Measurements from ENCODE around the gene LOXL1. TPM values are rescaled to one million over a fixed set of nuclear protein-coding genes. Genes with fewer than 3 reads are reported as not detected.
"Not testable (repeated sequence)": the region's sequence is repeated elsewhere in the genome, so short reads cannot be mapped to it uniquely, and the experiment has no call there.

The LOXL1 gene
- total RNA-seq, 4 donors from 2014 or later, result 4.9 to 11.2 (median 5.7) TPM

GRCh38 chr15:73969151-73969759 lies 43.0 kb downstream of the LOXL1 start:
- H3K27me3 ChIP-seq, result peaks cover 0 to 5% (median 0%) of the 10 kb centered on the region in 3 donors
- no peaks in the 10 kb centered on the region for H3K36me3 ChIP-seq
- no peak overlapping the region for H3K27ac ChIP-seq
- ATAC-seq (no peak), DNase-seq (no peak)
- in situ Hi-C loops (cut with MboI; ENCODE audit: low sequenced_read_pairs in 4 of 4), result loop anchor here in 1 of 4 donors (25.0 kb wide), 1 partner anchor 343 kb away; no protein-coding TSS in a partner anchor
- intact Hi-C loops (cut with DNase I; ENCODE audit: low total_unique reads), result no loop called here
- TF ChIP-seq POLR2A (IDR thresholded peaks at IDR 0.05) (no peak), CTCF (IDR thresholded peaks at IDR 0.05 in 4 of 5, conservative IDR thresholded peaks at IDR 0.05 in 1 of 5) (no peak)
- H3K4me1 ChIP-seq, result peaks cover 0 to 3% of the 10 kb centered on the region in 2 donors
- no peak overlapping the region for H3K4me3 ChIP-seq
- no peaks in the 10 kb centered on the region for H3K9me3 ChIP-seq

- no peak overlapping the region for H3K27ac ChIP-seq
- H3K4me3 ChIP-seq, result peak overlapping the region; percentile 19 to 35 (median 28)
- H3K36me3 ChIP-seq, result no peaks in the 10 kb centered on the region
- ATAC-seq (peak; percentile 95 to 99), DNase-seq (peak; percentile 64 to 76)
- H3K9me3 ChIP-seq, result no peaks in the 10 kb centered on the region
- peaks cover 0 to 3% of the 10 kb centered on the region in 2 donors for H3K4me1 ChIP-seq
- in situ Hi-C loops (cut with MboI; ENCODE audit: low sequenced_read_pairs in 4 of 4), result loop anchor here in 1 of 4 donors (25.0 kb wide), 1 partner anchor 339 kb away; no protein-coding TSS in a partner anchor
- H3K27me3 ChIP-seq, result peaks cover 0 to 3% (median 0%) of the 10 kb centered on the region in 3 donors
- TF ChIP-seq CTCF (IDR thresholded peaks at IDR 0.05 in 4 of 5, conservative IDR thresholded peaks at IDR 0.05 in 1 of 5) (peak; percentile 75 to 90 (median 87)), POLR2A (IDR thresholded peaks at IDR 0.05) (no peak)
- intact Hi-C loops (cut with DNase I; ENCODE audit: low total_unique reads), result loop anchor here (1.0 to 10.0 kb wide), 3 partner anchors 64 to 349 kb away; no protein-coding TSS in a partner anchor
Observed at GRCh38 chr15:73972984-73973682, 46.9 kb downstream of the LOXL1 start.

GRCh38 chr15:73973683-73974200 lies 47.5 kb downstream of the LOXL1 start:
- not testable (repeated sequence) for H3K4me3 ChIP-seq, H3K36me3 ChIP-seq, ATAC-seq, DNase-seq, H3K27me3 ChIP-seq, H3K27ac ChIP-seq, H3K9me3 ChIP-seq, H3K4me1 ChIP-seq
- intact Hi-C loops (cut with DNase I; ENCODE audit: low total_unique reads), result loop anchor here (1.0 to 10.0 kb wide), 3 partner anchors 64 to 349 kb away; no protein-coding TSS in a partner anchor
- in situ Hi-C loops (cut with MboI; ENCODE audit: low sequenced_read_pairs in 4 of 4), result loop anchor here in 1 of 4 donors (25.0 kb wide), 1 partner anchor 339 kb away; no protein-coding TSS in a partner anchor

- not testable (repeated sequence) for H3K27ac ChIP-seq, DNase-seq, H3K4me3 ChIP-seq, H3K27me3 ChIP-seq, ATAC-seq, H3K36me3 ChIP-seq, H3K9me3 ChIP-seq
- H3K4me1 ChIP-seq, result peaks cover 0 to 11% of the 10 kb centered on the region in 2 donors
- intact Hi-C loops (cut with DNase I; ENCODE audit: low total_unique reads) (loop anchor here (10.0 kb wide), 1 partner anchor 149 kb away; no protein-coding TSS in a partner anchor), in situ Hi-C loops (cut with MboI; ENCODE audit: low sequenced_read_pairs in 4 of 4) (loop anchor here in 1 of 4 donors (25.0 kb wide), 1 partner anchor 487 kb away; the partner anchor contains the start of gene UBL7)
Observed at GRCh38 chr15:73975440-73976125, 49.3 kb downstream of the LOXL1 start.

GRCh38 chr15:73978896-73979295 lies 52.6 kb downstream of the LOXL1 start:
- ATAC-seq (no peak), DNase-seq (no peak)
- Histone ChIP-seq H3K36me3 (no peaks in the 10 kb centered on the region), H3K27me3 (peaks cover 0 to 3% (median 0%) of the 10 kb centered on the region in 3 donors), H3K27ac (no peak overlapping the region), H3K9me3 (no peaks in the 10 kb centered on the region), H3K4me3 (no peak overlapping the region), H3K4me1 (peaks cover 29 to 33% of the 10 kb centered on the region in 2 donors)
- no peak for TF ChIP-seq CTCF (IDR thresholded peaks at IDR 0.05 in 4 of 5, conservative IDR thresholded peaks at IDR 0.05 in 1 of 5)
- TF ChIP-seq POLR2A (IDR thresholded peaks at IDR 0.05), result no peak
- intact Hi-C loops (cut with DNase I; ENCODE audit: low total_unique reads) (loop anchor here (10.0 kb wide), 1 partner anchor 146 kb away; no protein-coding TSS in a partner anchor), in situ Hi-C loops (cut with MboI; ENCODE audit: low sequenced_read_pairs in 4 of 4) (loop anchor here in 1 of 4 donors (25.0 kb wide), 1 partner anchor 483 kb away; the partner anchor contains the start of gene UBL7)
